Mesenchymal stem cell (in vitro differentiated cells and primary cell): Measurements from ENCODE around the gene PRKAG2.

ENCODE experiments used
- DNase-seq: peaks from one replicate; pipeline ENCODE4 v3.0.0-alpha.2; 2013
- H2AFZ ChIP-seq: one replicate; pipeline ENCODE4 v1.6.1; 2013; ENCODE audit warnings: low read depth, mild to moderate bottlenecking, control low read depth, inconsistent platforms, low read length, moderate library complexity
- H2AK5ac ChIP-seq: 2 replicates; pipeline ENCODE4 v1.6.1; 2013; ENCODE audit warnings: low read length, moderate library complexity, mild to moderate bottlenecking, inconsistent platforms; ENCODE audit not compliant: severe bottlenecking
- H2BK120ac ChIP-seq: one replicate; pipeline ENCODE4 v1.6.1; 2013; ENCODE audit warnings: low read depth, mild to moderate bottlenecking, inconsistent platforms, low read length, moderate library complexity
- H2BK12ac ChIP-seq, 2 experiments: one replicate each; pipeline ENCODE4 v1.6.1; 2013; ENCODE audit warnings: inconsistent platforms in 2 of 2, low read length in 2 of 2, mild to moderate bottlenecking in 2 of 2, moderate library complexity in 2 of 2, control low read depth in 1 of 2
- H2BK15ac ChIP-seq: one replicate; pipeline ENCODE4 v1.6.1; 2013; ENCODE audit warnings: mild to moderate bottlenecking, low read depth, inconsistent platforms; ENCODE audit not compliant: poor library complexity, severe bottlenecking
- H2BK5ac ChIP-seq: 2 replicates; pipeline ENCODE4 v1.6.1; 2013; ENCODE audit warnings: low read depth, mild to moderate bottlenecking, low read length, control low read depth, inconsistent platforms; ENCODE audit not compliant: poor library complexity, severe bottlenecking
- H3K14ac ChIP-seq, 2 experiments: one replicate each; pipeline ENCODE4 v1.6.1; 2013; ENCODE audit warnings: inconsistent platforms in 2 of 2, low read length in 2 of 2, control low read depth in 1 of 2, mild to moderate bottlenecking in 1 of 2, moderate library complexity in 1 of 2
- H3K18ac ChIP-seq, 2 experiments: one replicate each; pipeline ENCODE4 v1.6.1; 2013; ENCODE audit warnings: inconsistent platforms in 2 of 2, low read length in 2 of 2, control low read depth in 1 of 2, low read depth in 1 of 2, mild to moderate bottlenecking in 1 of 2
- H3K23ac ChIP-seq, 2 experiments: one replicate each; pipeline ENCODE4 v1.6.1; 2013; ENCODE audit warnings: inconsistent platforms in 2 of 2, low read length in 2 of 2, mild to moderate bottlenecking in 2 of 2, moderate library complexity in 2 of 2, control low read depth in 1 of 2
- H3K27ac ChIP-seq: 2 replicates; pipeline ENCODE4 v1.5.1; 2013; ENCODE audit warnings: mild to moderate bottlenecking, moderate library complexity, low read length, control low read depth, inconsistent platforms; ENCODE audit not compliant: poor library complexity, severe bottlenecking
- H3K27me3 ChIP-seq, 2 experiments: 2 replicates each; pipeline versions ENCODE4 v1.6.1 to v1.7.0; 2013; ENCODE audit warnings: low read length in 2 of 2, mild to moderate bottlenecking in 2 of 2, moderate library complexity in 2 of 2, control low read depth in 1 of 2, inconsistent platforms in 1 of 2; ENCODE audit not compliant: control insufficient read depth in 1 of 2, insufficient read depth in 1 of 2
- H3K36me3 ChIP-seq, 2 experiments: 2 replicates each; pipeline versions ENCODE4 v1.6.1 to v1.7.0; 2013; ENCODE audit warnings: low read length in 2 of 2, control low read depth in 1 of 2, inconsistent platforms in 1 of 2, low read depth in 1 of 2, mild to moderate bottlenecking in 1 of 2; ENCODE audit not compliant: insufficient read depth in 2 of 2, control insufficient read depth in 1 of 2
- H3K4ac ChIP-seq, 2 experiments: one replicate each; pipeline ENCODE4 v1.6.1; 2013; ENCODE audit warnings: inconsistent platforms in 2 of 2, low read length in 2 of 2, mild to moderate bottlenecking in 2 of 2, moderate library complexity in 2 of 2, control low read depth in 1 of 2, low read depth in 1 of 2
- H3K4me1 ChIP-seq: 2 replicates; pipeline ENCODE4 v1.6.1; 2013; ENCODE audit warnings: low read depth, low read length, control low read depth; ENCODE audit not compliant: control insufficient read depth, insufficient read depth
- H3K4me2 ChIP-seq: 2 replicates; pipeline ENCODE4 v1.6.1; 2013; ENCODE audit warnings: low read length, mild to moderate bottlenecking, inconsistent platforms; ENCODE audit not compliant: poor library complexity, severe bottlenecking
- H3K4me3 ChIP-seq, 2 experiments: 2 replicates each; pipeline versions ENCODE4 v1.5.1 to v1.7.0; 2013; ENCODE audit warnings: low read length in 2 of 2, mild to moderate bottlenecking in 2 of 2, control low read depth in 1 of 2, low read depth in 1 of 2; ENCODE audit not compliant: insufficient read depth in 1 of 2
- H3K79me1 ChIP-seq: replicated peaks from 2 replicates; pipeline ENCODE4 v1.6.1; 2013; ENCODE audit warnings: mild to moderate bottlenecking, control low read depth, low read length, inconsistent platforms; ENCODE audit not compliant: poor library complexity, severe bottlenecking
- H3K9ac ChIP-seq: 2 replicates; pipeline ENCODE4 v1.7.0; 2013; ENCODE audit warnings: mild to moderate bottlenecking, low read length, moderate library complexity
- H3K9me3 ChIP-seq: 2 replicates; pipeline ENCODE4 v1.7.0; 2013; ENCODE audit warnings: mild to moderate bottlenecking, low read length; ENCODE audit not compliant: control insufficient read depth
- H4K8ac ChIP-seq: one replicate; pipeline ENCODE4 v1.6.1; 2013; ENCODE audit warnings: inconsistent platforms, mild to moderate bottlenecking, low read length, moderate library complexity
- H4K91ac ChIP-seq: one replicate; pipeline ENCODE4 v1.6.1; 2013; ENCODE audit warnings: mild to moderate bottlenecking, low read length, inconsistent platforms
- WGBS: methylation state at CpG from one replicate; pipeline ENCODE4 v1.1.7; 2013; ENCODE audit warnings: mixed read lengths; 5-methylcytosine and 5-hydroxymethylcytosine counted together

The PRKAG2 gene

DNA sequence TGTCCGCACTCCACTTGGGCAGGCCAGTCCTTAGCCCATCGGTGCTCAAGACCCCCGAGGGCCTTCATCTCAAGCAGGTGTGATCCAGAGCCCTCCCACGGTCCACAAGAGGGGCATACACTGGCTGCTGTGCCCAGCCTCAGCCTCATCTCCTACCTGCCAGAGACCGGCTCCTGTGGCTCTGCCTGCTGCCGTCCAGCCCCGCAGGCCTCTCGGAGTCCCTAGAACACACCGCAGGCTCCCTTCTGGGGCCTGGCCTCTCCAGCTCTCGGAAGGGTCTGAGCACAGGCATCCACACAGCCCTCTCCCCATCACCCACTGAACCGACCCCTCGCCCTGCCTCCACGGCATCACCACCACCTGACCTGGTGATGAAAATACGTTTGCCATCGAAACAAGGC lies 147.4 kb downstream of the PRKAG2 start:
- peak overlapping the region; percentile 9 for H4K91ac ChIP-seq
- no peaks in the 10 kb centered on the region for H3K79me1 ChIP-seq
- peaks cover 37% of the 10 kb centered on the region for H3K4me1 ChIP-seq
- no peak overlapping the region for H2BK5ac ChIP-seq
- no peak overlapping the region for H2BK15ac ChIP-seq
- no peaks in the 10 kb centered on the region for H3K27me3 ChIP-seq
- no peaks in the 10 kb centered on the region for H3K9me3 ChIP-seq
- H4K8ac ChIP-seq, result no peak overlapping the region
- H3K18ac ChIP-seq, result no peak overlapping the region
- H3K23ac ChIP-seq, result no peak overlapping the region
- no peak overlapping the region for H3K27ac ChIP-seq
- DNase-seq, result no peak
- 96% methylated on average over 15 of the region's 15 CpGs for whole genome bisulfite sequencing
- no peak overlapping the region for H3K4me2 ChIP-seq
- H2BK12ac ChIP-seq, result no peak overlapping the region
- H3K4me3 ChIP-seq, result no peak overlapping the region
- peak overlapping the region in 1 of 2 experiments; percentile 12 for H3K4ac ChIP-seq
- H2BK120ac ChIP-seq, result peak overlapping the region; percentile 45
- peaks cover 0 to 2% of the 10 kb centered on the region in 2 experiments for H3K36me3 ChIP-seq
- H2AFZ ChIP-seq, result no peak overlapping the region
- H2AK5ac ChIP-seq, result no peak overlapping the region
- no peak overlapping the region for H3K14ac ChIP-seq
- no peak overlapping the region for H3K9ac ChIP-seq

- 97% methylated on average over 14 of the region's 14 CpGs for WGBS
- Histone ChIP-seq H3K36me3 (peaks cover 0 to 2% of the 10 kb centered on the region in 2 experiments), H3K27ac (no peak overlapping the region), H3K4me1 (peaks cover 35% of the 10 kb centered on the region), H2BK5ac (peak overlapping the region; percentile 15), H2AK5ac (peak overlapping the region; percentile 57), H3K4ac (peak overlapping the region; percentile 57 to 75), H2BK15ac (peak overlapping the region; percentile 99), H3K18ac (peak overlapping the region in 1 of 2 experiments; percentile 61), H2BK120ac (peak overlapping the region; percentile 45), H3K27me3 (no peaks in the 10 kb centered on the region), H4K91ac (peak overlapping the region; percentile 67), H3K23ac (peak overlapping the region in 1 of 2 experiments; percentile 3), H3K14ac (no peak overlapping the region), H4K8ac (no peak overlapping the region), H3K9ac (peak overlapping the region; percentile 70), H3K79me1 (no peaks in the 10 kb centered on the region), H2BK12ac (peak overlapping the region; percentile 88 to 94), H3K9me3 (no peaks in the 10 kb centered on the region), H2AFZ (no peak overlapping the region), H3K4me2 (no peak overlapping the region), H3K4me3 (no peak overlapping the region)
- no peak for DNase-seq
Observed at GRCh38 chr7:151728746-151729145, 148.2 kb downstream of the PRKAG2 start.

DNA sequence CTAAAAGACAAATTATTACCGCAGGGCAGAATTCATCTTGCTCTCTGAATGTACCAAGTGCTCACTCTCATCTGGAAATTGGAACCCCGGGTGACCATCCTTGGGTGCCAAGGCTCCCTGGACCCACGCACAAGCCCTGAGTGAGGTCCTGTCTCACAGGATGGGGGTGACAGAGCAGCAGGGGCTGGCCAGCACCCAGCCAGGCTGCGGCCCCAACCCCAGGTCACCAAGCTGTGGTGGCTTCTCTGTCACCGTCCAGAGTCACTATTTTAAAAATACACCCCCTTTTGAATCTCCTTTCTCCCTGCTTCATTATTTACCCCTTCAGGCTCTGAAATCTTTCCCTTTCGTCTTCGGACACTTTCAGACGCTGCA lies 148.6 kb downstream of the PRKAG2 start:
- H4K91ac ChIP-seq, result peak overlapping the region; percentile 88
- peak overlapping the region in 1 of 2 experiments; percentile 75 for H3K4ac ChIP-seq
- H2AFZ ChIP-seq, result no peak overlapping the region
- peak overlapping the region; percentile 88 to 90 for H3K18ac ChIP-seq
- no peaks in the 10 kb centered on the region for H3K9me3 ChIP-seq
- no peaks in the 10 kb centered on the region for H3K27me3 ChIP-seq
- peaks cover 35% of the 10 kb centered on the region for H3K4me1 ChIP-seq
- no peak overlapping the region for H3K4me3 ChIP-seq
- H2BK5ac ChIP-seq, result peak overlapping the region; percentile 33
- peak overlapping the region; percentile 79 for H2AK5ac ChIP-seq
- peak overlapping the region; percentile 96 for H4K8ac ChIP-seq
- H3K4me2 ChIP-seq, result no peak overlapping the region
- H3K27ac ChIP-seq, result peak overlapping the region; percentile 77
- no peak for DNase-seq
- peak overlapping the region; percentile 70 for H3K9ac ChIP-seq
- no peak overlapping the region for H3K23ac ChIP-seq
- peak overlapping the region; percentile 99 for H2BK15ac ChIP-seq
- H3K79me1 ChIP-seq, result no peaks in the 10 kb centered on the region
- peak overlapping the region; percentile 88 to 99 for H2BK12ac ChIP-seq
- H3K36me3 ChIP-seq, result peaks cover 0 to 2% of the 10 kb centered on the region in 2 experiments
- 80% methylated on average over 8 of the region's 8 CpGs for WGBS
- peak overlapping the region; percentile 45 for H2BK120ac ChIP-seq
- peak overlapping the region in 1 of 2 experiments; percentile 73 for H3K14ac ChIP-seq

GRCh38 chr7:151727579-151728285 lies 149.2 kb downstream of the PRKAG2 start:
- Histone ChIP-seq H2BK120ac (peak overlapping the region; percentile 45), H3K4ac (peak overlapping the region; percentile 62 to 86), H2BK12ac (peak overlapping the region; percentile 45 to 99), H4K91ac (peak overlapping the region; percentile 96), H2AK5ac (peak overlapping the region; percentile 98), H3K4me2 (peak overlapping the region; percentile 42), H3K79me1 (no peaks in the 10 kb centered on the region), H3K23ac (peak overlapping the region in 1 of 2 experiments; percentile 26), H3K4me1 (peaks cover 35% of the 10 kb centered on the region), H3K27ac (peak overlapping the region; percentile 77), H4K8ac (peak overlapping the region; percentile 96), H2BK5ac (peak overlapping the region; percentile 93), H3K27me3 (peaks cover 0 to 2% of the 10 kb centered on the region in 2 experiments), H3K4me3 (peak overlapping the region in 1 of 2 experiments; percentile 28), H3K9ac (peak overlapping the region; percentile 80), H3K14ac (peak overlapping the region in 1 of 2 experiments; percentile 97), H3K9me3 (no peaks in the 10 kb centered on the region), H2BK15ac (peak overlapping the region; percentile 92), H3K36me3 (peaks cover 0 to 2% of the 10 kb centered on the region in 2 experiments), H3K18ac (peak overlapping the region; percentile 88 to 99), H2AFZ (peak overlapping the region; percentile 43)
- peak; percentile 97 for DNase-seq
- 9% methylated on average over 18 of the region's 18 CpGs for WGBS
